Neural cell (in vitro differentiated cells): ENCODE data around the gene ZNF23.

ENCODE experiments used
- CTCF ChIP-seq: fragments of 450-650 bp; IDR thresholded peaks from 2 replicates; pipeline ENCODE4 v1.5.1; 2014; ENCODE audit warnings: antibody characterized with exemption, mild to moderate bottlenecking, moderate library complexity; ENCODE audit not compliant: poor library complexity, severe bottlenecking
- EP300 ChIP-seq: fragments of 450-650 bp; conservative IDR thresholded peaks from 2 replicates; pipeline ENCODE4 v1.6.1; 2014; ENCODE audit warnings: antibody characterized with exemption, mild to moderate bottlenecking, moderate library complexity; ENCODE audit not compliant: poor library complexity, severe bottlenecking
- POLR2AphosphoS5 ChIP-seq: IDR thresholded peaks from 2 replicates; pipeline ENCODE4 v1.6.1; 2012
- RAD21 ChIP-seq: fragments of 450-650 bp; conservative IDR thresholded peaks from 2 replicates; pipeline ENCODE4 v1.6.1; 2014; ENCODE audit warnings: antibody characterized with exemption, mild to moderate bottlenecking, moderate library complexity
- REST ChIP-seq: IDR thresholded peaks from 2 replicates; pipeline ENCODE4 v1.6.1; 2012; ENCODE audit warnings: borderline replicate concordance
- SMC3 ChIP-seq: fragments of 450-650 bp; conservative IDR thresholded peaks from 2 replicates; pipeline ENCODE4 v1.6.1; 2014; ENCODE audit warnings: antibody characterized with exemption, mild to moderate bottlenecking, moderate library complexity; ENCODE audit not compliant: poor library complexity
- TAF1 ChIP-seq: IDR thresholded peaks from 2 replicates; pipeline ENCODE4 v1.6.1; 2012; ENCODE audit warnings: low read depth

DNA sequence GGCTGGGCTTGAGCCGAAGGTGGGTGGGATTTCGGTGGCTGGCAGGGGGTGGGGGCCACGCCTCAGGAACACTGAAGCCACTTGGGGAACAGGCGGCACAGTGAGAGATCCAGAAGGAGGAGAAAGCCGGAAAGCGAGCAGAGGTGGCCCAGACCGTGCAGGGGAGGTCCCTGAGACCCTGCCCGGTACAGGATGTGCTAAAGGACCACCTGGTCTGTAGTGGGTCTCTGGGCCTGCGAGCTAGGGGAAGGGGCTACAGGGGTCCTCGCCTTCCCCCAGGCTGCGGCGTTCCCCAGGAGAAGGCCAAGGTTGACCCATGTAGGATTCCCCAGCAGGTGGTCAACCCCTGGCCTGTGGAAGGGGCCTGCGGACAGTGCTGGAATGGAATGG lies 20.0 kb downstream of the ZNF23 start, which contains the start of gene TLE7:
- no peak for TF ChIP-seq CTCF
- no peak for TF ChIP-seq REST
- no peak for TF ChIP-seq RAD21
- TF ChIP-seq SMC3, result no peak
- TF ChIP-seq EP300, result no peak
- no peak for TF ChIP-seq TAF1
- TF ChIP-seq POLR2AphosphoS5, result no peak
